G401.6 (cell line): ENCODE data around the gene PFN3.
"Not testable (repeated sequence)": the region's sequence is repeated elsewhere in the genome, so short reads cannot be mapped to it uniquely, and the experiment has no call there.

ENCODE experiments used
- FAIRE-seq: peaks from 2 replicates; lab custom pipeline; 2012; peaks lifted over from hg19 to GRCh38; lab: Jason Lieb, UNC

The PFN3 gene

DNA sequence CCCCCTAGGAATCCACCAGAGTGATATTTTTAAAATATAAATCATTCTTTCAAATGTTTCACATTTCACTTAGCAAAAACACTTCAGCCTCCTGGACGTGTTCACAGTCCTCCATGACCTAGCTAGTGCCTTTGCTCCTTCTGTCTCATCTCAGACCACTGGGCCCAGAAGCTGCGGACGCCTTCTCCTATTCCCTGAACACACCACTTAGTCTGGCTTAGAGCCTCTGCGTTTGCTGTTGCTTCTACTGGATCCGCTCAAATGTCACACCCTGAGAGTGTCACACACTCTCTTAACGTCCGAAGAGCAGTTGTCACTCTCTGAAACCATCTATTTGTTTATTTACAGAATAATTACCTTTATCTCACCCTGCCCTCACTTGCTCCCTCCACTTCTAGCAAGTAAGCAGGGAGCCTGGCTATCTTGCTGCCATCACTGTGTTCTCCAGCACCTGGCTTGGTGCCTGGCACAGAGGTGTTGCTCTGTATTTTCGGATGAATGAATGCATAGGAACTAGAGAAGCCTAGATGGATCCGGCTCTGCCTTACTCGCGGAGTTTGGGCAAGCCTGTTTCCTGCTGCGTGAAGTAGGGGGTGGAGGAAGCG is 24.8 kb upstream of the PFN3 start:
- FAIRE-seq = no peak

DNA sequence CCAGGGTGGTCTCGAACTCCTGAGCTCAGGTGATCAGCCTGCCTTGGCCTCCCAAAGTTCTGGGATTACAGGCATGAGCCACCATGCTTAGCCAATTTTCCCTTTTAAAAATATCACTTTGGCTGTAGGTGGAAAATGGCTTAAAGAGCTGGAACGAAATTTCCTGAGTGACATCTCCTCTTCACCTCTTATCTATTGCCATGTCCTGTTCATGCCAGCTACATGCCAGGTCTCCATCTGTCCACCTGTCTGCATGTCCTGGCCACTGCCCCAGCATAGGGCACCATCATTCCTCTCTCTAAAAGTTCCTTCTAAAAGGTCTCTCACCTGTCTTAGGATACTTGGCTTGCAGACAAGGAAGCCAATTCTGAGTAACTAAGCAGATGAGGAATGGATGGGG is 23.2 kb upstream of the PFN3 start:
- no peak for FAIRE-seq

DNA sequence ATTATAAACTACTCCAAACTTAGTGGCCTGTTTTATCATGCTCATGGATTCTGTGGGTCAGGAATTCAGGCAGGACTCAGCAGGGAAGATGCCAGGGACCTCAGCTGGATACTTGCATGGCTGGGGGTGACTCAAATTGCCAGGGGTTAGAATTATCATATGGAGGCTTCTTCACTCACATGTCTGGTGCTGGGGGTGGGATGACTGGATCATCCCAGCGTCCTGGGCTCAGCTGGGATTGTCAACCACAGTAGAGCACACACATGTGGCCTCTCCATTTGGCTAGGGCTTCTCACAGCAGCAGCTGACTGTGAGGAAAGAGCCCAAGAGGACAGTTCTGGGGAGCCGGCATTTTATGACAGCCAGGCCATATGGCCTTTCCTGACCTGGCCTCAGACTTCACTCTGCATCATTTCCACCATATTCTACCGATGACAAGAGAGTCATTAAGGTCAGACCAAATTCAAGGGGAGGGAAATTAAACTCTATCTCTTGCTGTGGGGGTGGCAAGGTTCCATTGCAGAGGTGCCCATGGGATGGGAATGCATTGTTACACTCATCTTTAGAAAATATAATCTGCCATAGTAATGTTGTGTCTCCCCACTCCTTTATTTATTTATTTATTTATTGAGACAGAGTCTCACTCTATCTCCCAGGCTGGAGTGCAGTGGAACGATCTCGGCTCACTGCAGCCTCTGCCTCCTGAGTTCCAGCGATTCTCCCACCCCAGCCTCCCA is 20.8 kb upstream of the PFN3 start:
- FAIRE-seq = no peak

DNA sequence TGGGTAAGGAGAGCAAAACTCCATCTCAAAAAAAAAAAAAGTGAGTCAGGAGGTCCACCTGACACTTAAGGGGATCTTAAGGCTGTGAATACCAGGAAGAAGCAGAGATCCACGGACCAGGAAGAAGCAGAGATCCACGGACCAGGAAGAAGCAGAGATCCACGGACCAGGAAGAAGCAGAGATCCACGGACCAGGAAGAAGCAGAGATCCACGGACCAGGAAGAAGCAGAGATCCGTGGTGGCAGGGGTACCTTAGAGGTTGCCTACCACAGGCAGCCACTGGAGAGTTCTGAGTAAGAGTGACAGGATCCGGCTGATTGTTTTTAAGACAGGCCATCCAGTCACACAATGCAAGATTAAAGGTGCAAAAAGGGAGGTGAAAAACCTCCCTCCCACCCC is 20.0 kb upstream of the PFN3 start:
- FAIRE-seq = not testable (repeated sequence)

DNA sequence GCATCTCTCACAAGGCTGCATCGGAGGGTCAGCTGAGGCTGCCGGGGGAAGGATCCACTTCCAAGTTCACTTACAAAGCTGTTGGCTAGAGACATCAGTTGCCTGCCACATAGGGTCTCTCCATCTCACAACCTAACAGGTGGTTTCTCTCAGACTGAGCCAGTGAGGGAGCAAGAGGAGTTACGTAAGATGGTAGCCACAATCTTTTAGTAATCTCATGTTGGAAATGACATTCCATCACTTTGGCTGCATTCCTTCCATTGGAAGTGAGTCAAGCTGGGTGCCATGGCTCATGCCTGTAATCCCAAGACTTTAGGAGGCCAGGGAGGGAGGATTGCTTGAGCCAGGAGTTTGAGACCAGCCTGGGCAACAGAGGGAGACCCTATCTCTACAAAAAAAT is 18.6 kb upstream of the PFN3 start:
- no peak for FAIRE-seq

DNA sequence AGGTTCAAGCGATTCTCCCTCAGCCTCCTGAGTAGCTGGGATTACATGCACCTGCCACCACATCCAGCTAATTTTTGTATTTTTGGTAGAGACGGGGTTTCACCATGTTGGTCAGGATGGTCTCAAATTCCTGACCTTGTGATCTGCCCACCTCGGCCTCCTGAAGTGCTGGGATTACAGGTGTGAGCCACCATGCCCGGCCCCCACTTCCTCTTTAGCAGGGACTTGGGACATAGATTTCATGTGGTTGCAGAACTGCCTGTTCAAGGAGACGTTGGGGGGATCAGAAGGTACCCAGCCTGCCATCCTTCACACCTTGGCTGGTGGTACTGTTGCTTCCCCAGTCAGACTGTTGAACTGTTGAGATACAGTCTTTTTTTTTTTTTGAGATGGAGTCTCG is 16.6 kb upstream of the PFN3 start:
- FAIRE-seq = not testable (repeated sequence)

DNA sequence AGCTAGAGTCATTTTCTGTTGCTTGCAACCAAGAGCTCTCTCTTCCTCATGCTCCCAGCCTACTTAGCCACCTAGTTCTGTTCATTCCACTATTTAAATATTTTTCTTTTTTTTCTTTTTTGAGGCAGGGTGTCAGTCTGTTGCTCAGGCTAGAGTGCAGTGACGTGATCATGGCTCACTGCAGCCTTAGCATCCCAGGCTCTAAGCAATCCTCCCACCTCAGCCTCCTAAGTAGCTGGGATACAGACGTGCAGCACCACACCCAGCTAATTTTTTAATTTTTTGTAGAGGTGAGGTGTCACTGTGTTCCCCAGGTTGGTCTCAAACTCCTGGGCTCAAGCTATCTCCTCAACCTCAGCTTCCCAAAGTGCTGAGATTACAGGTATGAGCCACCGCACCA is 14.0 kb upstream of the PFN3 start:
- no peak for FAIRE-seq

DNA sequence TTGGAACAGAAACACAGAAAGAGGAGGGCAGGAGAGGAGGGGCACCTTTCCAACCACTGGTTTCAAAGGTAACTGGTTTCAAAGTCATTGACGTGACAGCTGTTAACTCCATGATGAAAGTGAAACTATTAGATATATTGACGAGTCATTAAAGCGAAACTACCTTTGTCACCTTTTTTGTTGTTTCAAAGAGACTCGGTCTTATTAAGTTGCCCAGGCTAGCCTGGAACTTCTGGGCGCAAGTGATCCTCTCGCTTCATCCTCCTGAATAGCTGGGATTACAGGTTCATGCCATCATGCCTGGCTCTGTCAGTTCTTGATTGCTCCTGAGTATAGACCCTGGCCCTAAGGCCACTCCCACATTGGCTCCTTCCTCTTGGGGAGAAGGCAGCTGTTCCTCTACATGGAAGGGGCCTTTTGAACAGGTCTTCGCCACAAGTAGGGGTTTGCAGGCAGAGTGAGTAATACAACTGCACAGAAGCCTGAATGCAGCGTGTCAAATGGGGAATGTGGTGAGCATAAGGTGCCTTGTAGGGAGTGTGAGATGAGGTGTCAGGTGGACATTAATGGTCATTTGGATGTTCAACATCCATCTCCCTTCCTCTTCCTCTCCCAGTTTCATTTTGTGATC is 12.3 kb upstream of the PFN3 start:
- FAIRE-seq = no peak

DNA sequence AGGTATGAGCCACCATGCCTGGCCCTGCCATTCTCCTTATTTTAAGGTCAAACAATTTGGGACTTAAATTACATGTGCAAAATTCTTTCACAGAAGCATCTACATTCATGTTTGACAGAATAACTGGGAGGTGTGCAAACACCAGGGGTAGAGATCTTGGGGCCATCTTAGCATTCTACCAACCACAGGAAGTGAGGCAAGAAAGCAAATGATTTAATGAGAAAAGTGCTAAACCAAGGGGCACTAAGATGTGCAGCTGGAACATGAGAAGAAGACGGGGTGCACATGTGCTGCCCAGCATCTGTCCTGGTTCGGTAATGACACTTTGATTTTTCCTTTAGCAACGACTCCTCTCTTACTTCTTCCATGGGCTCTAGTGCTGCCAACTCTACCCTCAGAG is 10.1 kb upstream of the PFN3 start:
- no peak for FAIRE-seq

DNA sequence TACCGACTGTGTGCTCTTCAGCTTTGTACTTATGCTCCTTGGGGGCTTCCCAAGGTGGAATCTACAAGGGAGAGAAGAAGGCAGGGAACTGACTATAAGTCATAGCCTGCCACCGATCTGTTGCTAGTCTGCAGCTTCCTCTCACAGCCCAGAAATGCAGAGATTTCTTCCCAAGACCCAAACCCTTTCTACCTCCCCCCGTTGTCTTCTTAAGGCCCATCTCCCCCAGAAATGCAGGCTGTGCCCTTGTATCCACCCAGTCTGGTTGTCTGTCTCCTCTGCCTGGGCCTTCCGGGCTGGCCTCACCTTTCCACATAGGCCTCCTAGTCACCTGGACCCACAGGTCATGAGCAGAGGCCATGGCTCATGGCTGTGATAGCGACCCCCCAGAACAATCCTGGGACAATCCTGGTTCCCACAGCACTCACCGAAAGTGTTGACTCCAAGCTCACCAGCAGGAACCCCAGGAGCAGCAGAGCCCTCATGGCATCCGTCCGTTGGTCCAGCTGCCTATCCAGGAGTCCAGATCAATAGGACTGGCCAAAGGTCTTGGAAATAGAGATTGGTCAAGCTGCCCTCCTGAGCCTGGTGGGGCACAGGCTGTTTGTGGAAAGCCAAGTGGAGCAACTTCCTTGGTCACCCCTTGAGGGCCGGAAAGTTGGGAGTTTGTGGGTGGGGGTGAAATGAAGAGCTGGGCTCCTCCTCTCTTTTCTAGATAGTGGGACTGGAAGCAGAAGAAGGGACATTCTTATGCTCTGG is 8.8 kb upstream of the PFN3 start, which contains the start of gene F12:
Gene F12 (minus strand): TSS at position 522 of the 759 bp plus-strand sequence. CDS start 37 bp downstream, at position 485.
- FAIRE-seq = no peak

DNA sequence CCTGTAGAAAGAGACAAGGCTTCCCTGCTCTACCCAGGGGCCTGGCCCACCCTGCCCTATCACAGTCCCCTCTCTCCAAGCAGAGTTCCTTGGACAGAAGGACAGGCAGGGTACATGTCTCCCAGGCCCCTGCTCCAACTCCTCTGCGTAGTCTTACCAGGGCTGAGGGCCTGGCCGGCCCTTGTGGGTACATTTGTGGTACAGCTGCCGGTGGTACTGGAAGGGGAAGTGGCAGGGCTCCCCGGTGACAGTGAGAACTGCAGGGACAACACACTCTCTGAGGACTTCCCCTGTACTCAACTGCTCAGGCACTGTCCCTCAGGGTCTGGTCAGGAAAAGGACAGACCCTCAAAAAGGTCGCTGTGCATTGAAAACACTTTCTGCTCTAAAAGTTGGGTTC is 5.3 kb upstream of the PFN3 start:
- FAIRE-seq = no peak

DNA sequence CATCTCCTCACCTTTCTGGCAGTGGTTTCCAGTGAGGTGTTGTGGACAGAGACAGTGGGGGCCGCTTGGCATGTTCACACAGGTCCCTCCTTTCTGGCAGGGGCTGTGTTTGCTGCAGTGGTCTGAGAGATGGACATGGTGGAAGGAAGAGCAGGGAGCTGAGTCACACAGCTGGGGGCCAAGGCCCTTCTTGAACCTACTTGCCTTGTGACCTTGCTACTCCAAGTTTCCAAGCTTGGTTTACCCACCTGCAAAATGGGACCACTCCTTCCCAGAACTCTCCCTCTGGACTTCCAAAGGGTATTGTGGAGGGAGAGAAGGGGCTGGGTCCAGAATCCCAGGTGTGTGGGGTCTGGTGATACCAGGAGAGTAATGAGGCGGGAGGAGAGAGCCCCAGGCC is 4.9 kb upstream of the PFN3 start:
- no peak for FAIRE-seq

DNA sequence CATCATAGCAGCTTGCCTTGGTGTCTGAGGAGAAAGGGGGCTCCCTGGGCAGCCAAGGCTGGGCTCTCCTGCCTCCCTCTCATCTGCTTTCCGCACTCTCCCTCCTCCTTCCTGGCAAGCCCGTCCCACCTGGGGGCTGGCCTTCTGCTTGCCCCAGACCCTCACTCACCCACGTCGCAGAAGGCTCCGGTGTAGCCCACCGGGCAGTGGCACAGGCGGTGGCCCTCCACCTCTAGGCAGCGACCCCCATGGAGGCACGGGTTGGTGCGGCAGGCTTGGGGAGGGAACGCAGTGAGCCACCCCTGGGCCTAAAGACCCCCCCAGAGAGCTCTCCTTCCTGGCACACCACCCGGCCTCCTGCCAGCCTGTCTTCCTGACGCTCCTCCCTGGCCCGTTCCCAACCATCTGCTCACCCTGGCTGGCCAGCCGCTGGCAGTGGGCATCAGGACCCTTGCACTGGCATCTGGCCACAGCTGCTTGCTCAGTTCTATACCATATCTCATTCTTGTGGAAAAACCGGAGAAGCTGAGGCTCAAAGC is 4.2 kb upstream of the PFN3 start:
- FAIRE-seq = no peak

DNA sequence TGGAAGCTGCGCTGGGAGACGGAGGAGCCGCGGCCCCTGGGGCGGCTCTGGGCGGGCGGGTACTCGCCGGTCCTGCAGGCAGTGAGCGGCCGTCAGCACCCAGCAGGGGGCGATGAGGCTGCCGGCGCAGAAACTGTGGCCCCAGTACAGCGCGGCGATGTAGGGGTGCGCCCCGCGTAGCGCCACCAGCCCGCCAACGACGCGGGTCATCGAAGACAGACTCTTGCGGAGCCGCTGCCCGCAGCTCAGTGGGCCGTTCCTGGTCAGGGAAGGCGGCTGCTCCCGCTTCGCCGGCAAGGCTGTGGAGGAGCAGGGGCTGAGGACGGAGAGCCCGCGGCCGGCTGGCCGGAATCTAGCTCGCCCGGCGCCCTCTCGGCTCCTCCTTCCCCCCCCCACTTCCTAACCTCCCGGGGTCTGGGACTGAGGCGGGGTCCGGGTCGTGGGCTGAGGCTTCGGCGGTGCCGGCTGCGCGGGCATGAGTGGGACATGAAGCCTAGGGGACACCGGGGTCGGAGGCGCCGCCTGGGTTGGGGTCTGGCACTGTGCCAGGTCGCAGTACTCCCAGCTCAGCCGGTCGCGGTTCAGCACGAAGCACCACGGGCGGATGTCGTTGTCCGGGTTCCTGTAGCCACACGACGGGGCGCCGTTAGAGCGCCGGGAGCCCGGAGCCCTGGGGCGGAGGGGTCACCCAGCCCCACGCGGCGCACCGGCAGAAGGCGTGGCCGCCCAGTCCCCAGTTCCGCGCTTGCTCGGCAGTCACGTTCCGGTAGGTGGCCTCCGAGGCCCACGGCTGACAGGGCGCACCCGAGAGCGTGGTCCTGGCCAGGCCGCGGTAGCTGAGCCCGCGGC is 3.6 kb upstream of the PFN3 start:
- no peak for FAIRE-seq

DNA sequence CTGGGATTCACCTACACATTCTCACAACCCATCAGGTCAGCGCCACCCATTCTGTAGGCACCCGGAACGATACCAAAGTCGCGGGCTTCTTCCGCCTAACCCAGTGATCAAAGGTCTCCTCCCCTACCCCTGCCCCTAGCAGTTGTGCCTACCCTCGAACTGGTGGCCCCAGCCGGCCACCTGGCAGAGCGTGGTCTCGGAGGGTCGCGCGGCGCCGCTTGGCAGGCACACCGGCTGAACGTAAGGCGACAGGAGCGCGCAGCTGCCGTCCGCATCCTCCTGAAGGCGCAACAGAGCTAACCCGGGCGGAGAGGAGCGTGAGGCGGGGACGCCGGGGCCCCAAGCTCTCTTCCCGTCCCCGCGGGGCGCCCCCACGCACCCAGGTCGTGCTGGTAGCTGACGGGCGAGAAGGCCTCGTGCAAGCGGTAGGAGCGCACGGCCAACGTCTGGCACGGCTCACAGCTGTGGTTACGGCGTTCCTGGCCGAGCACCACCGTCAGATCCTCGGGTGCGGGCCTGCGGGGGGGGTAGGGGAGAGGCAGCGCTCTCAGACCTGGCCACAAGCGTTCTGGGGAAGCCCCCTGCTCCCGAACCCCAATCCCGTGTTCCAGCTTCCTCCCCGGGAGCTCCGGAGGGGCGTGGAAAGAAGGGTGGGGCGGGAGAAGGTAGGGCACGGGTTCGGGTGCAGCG is 2.8 kb upstream of the PFN3 start:
- FAIRE-seq = no peak

DNA sequence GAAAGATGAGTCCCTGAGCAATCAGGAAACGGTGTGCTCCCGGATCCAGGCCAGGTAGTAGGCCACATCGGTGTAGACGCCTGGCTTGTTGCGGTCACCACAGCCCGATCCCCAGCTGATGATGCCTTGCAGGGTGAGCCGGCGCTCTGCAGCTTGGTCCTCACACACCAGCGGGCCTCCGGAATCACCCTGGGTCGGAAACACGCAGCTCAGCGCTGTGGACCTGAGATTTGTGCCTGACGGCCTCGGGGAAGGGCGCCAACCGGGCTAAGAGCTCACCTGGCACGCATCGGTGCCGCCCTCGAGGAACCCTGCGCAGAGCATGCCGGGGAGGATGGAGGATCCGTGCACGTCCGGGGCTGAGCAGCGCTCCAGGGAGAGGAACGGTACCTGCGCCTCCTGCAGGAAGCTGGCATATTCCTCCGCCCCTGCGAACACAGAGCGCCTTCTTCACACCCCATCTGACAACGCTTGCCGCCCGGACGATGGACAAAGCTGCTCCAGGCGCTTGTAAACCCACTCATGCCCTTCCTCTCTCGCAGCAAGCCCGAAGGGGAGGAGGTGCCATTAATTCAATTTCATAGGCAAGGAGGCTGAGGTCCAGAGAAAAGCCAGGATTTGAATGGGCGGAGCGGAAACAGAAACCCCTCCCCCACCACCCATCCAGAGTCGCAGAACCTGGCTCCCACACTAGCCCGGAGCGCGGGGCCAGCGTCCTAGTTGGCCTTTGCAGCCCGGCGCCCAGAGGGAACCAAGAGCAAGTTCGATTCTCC is 2.0 kb upstream of the PFN3 start:
- no peak for FAIRE-seq

DNA sequence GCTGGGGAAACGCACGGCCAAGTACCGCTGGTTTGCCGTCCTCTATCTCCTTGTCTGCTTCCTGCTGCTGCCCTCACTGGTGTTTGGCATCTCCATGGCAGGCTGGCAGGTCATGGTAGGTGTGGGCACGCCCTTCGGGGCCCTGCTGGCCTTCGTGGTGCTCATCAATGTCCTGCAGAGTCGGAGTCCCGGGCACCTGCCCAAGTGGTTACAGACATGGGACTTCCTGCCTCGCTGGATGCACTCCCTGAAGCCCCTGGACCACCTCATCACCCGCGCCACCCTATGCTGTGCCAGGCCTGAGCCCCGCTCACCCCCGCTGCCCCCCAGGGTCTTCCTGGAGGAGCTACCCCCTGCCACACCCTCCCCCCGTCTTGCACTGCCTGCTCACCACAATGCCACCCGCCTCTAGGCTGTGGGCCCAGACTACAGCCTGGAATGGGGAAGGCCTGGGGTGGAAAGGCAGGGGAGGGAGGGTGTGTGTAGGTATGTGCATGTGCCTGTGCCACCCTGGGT is 2.5 kb downstream of the PFN3 start:
- FAIRE-seq = no peak

DNA sequence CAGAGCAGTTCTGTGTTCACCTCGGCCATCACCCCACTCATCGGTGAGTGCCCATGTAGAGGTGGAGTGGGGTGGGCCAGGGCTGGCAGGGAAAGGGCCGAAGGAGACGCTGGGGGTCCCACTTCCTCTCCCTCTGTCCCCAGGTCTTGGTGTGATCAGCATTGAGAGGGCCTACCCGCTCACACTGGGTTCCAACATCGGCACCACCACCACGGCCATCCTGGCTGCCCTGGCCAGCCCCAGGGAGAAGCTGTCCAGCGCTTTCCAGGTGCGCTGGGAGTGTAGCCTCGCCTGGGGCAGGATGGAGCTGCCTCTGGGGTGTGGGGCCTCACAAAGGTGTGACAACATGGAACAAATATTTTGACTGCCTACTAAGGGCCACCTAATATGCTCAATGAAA is 3.7 kb downstream of the PFN3 start:
- no peak for FAIRE-seq

DNA sequence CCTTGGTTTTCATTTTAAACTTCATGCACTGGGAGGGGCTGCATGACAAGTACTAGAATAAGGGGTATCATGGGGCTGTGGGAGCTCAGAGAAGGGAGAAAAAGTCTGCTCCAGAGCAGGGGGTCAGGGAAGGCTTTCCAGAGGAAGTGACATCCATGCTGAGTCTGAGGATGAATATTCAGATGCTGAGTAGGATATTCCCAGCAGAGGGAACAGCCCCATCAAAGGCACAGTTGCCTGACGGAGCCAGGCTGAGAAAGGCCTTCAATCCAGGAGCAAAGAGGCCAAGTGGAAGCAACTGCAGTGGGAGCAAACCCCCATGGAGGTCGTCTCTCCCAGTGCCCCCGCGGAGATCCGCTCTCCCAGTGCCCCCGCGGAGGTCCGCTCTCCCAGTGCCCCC is 4.4 kb downstream of the PFN3 start:
- FAIRE-seq = no peak

DNA sequence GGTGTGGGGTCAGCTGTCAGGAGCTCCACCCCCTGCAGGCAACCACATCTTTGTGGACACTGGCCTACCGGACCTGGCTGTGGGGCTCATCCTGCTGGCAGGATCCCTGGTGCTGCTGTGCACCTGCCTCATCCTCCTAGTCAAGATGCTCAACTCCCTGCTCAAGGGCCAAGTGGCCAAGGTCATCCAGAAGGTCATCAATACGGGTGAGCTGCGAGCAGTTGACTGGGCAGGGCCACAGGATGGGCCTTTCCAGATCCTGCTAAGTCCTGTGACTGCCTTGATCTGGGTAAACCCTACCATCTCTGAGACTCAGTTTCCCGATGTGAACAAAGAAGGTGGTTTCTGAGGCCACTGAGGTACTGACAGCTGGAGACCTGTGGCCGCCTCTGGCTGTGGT is 6.5 kb downstream of the PFN3 start:
- no peak for FAIRE-seq
